SK-N-MC (cell line): Measurements from ENCODE around the gene RBBP8.

ENCODE experiments used
- EZH2 ChIP-seq: fragments of 200-600 bp; sonication (generic); IDR thresholded peaks from one replicate; pipeline ENCODE4 v1.6.1; 2017; ENCODE audit warnings: antibody characterized with exemption
- POLR2AphosphoS5 ChIP-seq: IDR thresholded peaks from 2 replicates; pipeline ENCODE4 v1.6.1; 2012; ENCODE audit warnings: mild to moderate bottlenecking, low read depth, low read length, borderline replicate concordance

DNA sequence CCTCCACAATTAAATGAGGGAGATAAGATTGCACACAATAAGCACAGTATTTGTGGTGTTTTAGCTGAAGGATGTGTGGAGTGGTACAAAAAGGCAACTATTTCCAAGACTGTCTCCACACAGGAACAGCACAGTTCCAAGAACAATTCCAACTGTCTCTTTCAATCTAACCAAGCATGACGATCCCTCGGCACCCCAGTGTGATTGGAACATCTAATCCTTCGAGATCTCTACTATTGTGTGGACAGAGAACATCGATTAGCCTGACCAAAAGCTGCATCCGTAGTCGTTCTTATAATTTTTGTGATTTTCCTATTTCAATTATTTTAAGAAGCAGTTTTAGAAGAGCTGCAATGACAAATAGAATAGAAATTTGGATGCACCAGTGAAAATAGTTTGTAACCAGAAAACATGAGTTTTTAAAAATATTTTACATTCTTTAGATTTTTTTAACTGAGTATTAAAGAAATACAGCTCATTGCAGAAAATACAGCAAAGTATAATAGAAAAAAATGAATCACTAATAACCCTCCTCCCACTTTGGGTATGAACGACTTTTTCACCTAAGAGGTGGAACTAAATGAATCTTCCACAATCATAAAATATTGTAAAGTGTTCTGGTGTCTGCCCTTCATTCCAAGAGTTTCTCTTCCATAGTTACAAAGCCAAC is 125.8 kb downstream of the RBBP8 start:
- no peak for TF ChIP-seq POLR2AphosphoS5
- no peak for TF ChIP-seq EZH2
